Measurements from ENCODE around the gene RPL27. TPM values are rescaled to one million over a fixed set of nuclear protein-coding genes. Genes with fewer than 3 reads are reported as not detected.

The RPL27 gene
- total RNA-seq, 1 experiment from 2014 or later, result 967 TPM

GRCh38 chr17:43020789-43021740, 22.8 kb downstream of the RPL27 start:
- DNase-seq (ENCODE audit: low read depth), result peak; percentile 79

DNA sequence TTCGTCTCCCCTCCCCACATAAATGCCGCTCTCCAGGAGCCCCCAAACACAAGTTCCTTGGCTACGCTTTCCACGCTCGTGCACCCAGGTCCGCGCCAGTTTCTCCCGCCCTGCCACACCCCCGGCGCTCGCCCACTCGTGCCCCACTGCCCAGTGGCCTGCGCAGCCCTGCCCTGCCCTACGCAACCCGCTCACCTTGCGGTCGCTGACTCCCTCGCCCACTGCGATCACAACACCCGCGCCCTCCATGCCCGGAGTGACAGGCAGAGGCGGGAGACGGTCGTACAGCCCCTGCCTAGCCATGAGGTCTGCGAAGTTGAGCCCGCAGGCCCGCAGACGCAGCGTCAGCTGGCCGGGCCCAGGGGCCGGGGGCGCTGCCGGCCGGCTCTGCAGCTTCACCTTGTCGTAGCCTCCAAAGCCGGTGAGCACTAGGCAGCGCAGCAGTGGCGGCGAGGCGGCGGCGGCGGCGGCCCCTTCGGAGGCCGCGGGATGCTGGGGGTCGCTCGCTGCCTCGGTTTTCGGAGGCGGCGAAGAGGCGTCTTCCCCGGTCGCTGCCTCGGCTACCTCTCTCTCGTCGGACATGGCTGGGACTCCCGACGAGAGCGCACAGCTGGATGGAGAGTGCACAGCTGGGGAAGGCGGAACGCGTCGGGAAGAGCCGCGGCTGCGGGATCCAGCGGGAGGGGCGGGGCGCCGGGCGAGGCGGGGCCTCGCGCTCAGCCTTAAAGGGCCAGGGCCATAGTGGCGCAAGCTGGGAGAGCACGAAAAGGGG, 23.7 kb downstream of the RPL27 start, which contains the start of gene VAT1:
Gene VAT1, minus strand, starts transcription at position 645 of the 772 bp plus-strand sequence. Its CDS starts 63 bp downstream, at position 582.
- peak; percentile 73 for DNase-seq (ENCODE audit: low read depth)

- DNase-seq (ENCODE audit: low read depth), result peak; percentile 96
Observed at GRCh38 chr17:43024407-43025289, 26.4 kb downstream of the RPL27 start, which contains the start of gene RND2. Gene RND2 (plus strand): TSS chr17:43025231. CDS start chr17:43025348, 117 bp downstream.

DNA sequence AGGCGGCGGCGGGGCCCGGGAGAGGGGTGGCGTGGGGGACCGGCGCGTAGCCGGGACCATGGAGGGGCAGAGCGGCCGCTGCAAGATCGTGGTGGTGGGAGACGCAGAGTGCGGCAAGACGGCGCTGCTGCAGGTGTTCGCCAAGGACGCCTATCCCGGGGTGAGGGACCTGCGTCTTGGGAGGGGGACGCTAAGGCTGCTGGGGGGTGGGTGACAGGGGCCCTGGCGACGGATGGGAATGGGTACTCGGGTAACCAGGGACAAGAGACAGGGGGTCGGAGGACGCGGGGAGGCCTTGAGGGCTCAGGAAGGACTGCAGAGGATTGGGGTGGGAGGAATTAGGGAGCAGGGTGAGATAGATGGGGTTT, 27.1 kb downstream of the RPL27 start:
- DNase-seq (ENCODE audit: low read depth), result no peak

GRCh38 chr17:43025766-43026537, 27.7 kb downstream of the RPL27 start:
- no peak for DNase-seq (ENCODE audit: low read depth)

DNA sequence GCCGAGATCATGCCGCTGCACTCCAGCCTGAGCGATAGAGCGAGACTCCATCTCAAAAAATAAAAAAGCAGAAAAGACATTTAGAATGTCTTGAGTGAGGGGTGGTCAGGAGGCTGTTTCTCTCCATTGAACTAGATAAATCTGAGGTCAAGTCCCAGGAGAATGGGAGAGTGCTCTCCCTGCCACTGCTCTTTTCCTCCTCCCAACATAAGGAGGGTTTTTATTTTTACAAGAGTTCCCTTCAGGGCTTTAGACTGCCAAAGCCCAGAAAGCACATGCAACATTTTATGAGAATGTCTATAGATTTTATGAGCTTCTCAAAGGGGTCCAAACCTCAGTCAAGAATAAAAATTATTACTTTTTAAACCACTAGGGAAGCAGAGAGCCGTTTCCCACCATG, 28.4 kb downstream of the RPL27 start:
- DNase-seq (ENCODE audit: low read depth), result no peak

DNA sequence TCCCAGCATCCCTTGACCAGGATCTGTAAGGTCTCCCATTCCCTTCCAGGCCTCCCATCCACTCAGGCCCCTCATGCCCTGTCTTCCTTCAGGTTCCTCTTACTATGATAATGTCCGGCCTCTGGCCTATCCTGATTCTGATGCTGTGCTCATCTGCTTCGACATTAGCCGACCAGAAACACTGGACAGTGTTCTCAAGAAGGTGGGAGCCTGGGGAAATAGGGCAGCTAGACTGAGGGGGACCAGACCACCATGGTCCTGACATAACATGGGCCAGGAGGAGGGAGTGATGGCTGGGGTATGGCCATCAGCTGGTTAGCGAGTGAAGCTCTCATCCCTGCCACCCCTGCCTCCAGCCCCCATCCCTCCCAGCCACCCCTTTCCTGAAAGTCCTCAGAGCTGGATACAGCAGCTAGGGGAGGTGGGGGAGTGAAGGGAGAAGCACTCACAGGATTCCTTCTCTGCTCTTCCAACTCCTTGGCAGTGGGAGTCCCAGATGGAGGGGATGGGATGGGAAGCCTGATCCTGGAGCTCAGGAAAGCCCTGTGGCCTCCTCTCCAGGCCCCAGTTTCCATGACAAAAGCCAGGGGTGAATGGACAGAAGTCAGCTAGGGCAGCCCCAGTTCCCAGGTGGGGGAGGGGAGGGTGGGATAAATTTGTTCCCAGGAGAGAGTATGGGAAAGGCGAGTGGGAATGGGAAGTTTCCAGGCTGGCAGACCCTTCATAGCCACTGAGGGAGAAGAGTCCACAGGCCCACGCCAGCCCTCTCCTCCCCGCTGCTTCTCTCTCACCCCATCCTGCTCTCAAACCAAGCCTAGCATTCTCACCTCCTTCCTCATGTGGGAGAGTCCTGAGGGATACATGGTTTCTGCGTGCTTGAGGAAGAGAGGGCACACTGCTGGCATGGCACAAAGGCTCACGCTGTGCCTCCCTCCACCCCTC, 29.1 kb downstream of the RPL27 start:
- no peak for DNase-seq (ENCODE audit: low read depth)

DNA sequence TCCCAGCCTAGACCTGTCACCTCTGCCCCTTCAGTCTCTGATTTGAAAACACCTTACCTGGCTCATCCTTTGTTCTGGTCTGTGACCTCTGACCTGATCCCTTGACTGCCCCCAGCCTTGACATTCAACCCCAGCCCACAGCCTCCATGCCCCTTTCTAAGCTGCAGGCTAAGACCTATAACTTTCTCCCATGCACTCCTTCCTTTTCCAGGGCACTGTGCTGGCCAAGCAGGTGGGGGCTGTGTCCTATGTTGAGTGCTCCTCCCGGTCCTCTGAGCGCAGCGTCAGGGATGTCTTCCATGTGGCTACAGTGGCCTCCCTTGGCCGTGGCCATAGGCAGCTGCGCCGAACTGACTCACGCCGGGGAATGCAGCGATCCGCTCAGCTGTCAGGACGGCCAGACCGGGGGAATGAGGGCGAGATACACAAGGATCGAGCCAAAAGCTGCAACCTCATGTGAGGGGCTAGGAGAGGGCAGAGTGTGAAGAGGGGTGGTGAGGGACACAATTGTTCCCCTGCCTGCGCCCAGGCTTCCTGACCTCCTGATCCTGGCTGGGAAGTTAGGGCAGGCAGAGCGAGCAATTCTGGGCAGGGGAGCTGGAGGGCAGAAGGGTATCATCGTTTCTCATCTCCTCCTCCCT, 30.1 kb downstream of the RPL27 start:
- DNase-seq (ENCODE audit: low read depth), result peak; percentile 89

- DNase-seq (ENCODE audit: low read depth), result no peak
Observed at GRCh38 chr17:43030137-43030767, 32.0 kb downstream of the RPL27 start.

- DNase-seq (ENCODE audit: low read depth), result no peak
Observed at GRCh38 chr17:43031666-43032065, 33.4 kb downstream of the RPL27 start.

- DNase-seq (ENCODE audit: low read depth), result no peak
Observed at GRCh38 chr17:43033948-43034881, 36.0 kb downstream of the RPL27 start.

DNA sequence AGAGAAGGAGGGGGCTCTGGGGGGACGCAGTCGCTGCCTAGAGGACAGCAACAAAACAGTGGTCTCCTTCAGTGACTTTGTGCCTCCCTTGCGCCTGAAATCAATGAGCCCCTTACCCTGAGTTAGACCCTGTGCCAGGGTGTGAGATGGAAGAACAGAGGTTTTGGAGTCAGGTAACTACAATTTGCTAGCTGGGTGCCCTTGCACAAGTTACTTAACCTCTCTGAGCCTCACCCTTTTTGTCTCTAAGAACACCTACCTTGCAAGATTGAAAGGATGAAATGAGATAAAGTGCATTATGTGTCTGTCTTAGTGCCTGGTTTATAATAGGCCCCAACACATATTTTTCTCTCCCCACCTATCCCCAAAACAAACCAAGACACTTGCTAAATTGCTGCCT, 36.7 kb downstream of the RPL27 start:
- DNase-seq (ENCODE audit: low read depth), result no peak

GRCh38 chr17:43039646-43040045, 41.4 kb downstream of the RPL27 start:
- no peak for DNase-seq (ENCODE audit: low read depth)

DNA sequence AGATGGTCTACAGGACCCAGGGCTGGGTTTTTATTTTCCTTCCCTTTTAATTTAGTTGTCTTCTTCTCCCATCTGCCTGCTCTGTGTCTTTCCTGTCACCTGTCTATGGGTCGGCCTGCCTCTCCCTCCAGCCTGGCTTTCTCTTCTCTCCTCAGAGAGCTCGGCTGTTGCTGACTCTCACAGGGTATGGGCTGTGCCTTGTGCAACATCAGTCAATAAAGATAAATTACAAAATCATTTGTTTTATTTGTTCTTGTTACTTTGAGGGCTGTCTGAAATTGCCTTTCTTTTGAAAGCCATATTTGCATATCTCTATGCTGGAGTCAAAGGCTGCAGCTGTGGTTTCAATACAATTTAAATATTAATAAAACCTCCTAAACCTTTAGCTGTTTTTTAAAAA, 42.4 kb downstream of the RPL27 start:
- no peak for DNase-seq (ENCODE audit: low read depth)

DNA sequence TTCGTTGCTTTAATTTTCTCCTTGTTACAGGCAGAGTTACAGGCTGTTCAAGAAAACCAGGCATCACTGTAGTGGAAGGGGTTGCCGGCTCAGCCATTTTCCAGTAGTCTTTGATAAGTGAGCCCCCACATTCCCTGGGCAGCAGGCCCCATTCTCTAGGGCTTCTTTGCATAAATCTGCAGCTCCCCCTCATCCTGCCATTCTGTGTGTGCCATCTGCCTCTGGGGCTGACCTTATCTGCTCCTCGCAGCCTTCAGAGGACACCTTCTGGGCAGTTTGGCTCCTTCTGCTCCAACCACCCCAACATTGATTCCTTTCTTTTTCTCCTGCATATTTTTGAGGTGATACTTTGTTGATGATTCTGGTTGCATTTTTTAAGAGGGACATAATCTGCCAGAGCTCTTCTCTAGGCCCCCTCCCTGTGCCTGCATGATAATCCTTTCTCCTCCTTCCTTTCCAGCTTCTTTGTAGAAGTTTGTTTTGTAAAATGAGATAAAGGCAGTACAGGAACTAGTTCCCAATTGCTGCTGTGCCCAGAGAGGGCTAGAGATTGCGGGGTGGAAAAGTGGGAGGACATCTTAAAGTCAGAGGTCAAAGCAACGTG, 43.9 kb downstream of the RPL27 start:
- no peak for DNase-seq (ENCODE audit: low read depth)

GRCh38 chr17:43043307-43043706, 45.1 kb downstream of the RPL27 start:
- no peak for DNase-seq (ENCODE audit: low read depth)

DNA sequence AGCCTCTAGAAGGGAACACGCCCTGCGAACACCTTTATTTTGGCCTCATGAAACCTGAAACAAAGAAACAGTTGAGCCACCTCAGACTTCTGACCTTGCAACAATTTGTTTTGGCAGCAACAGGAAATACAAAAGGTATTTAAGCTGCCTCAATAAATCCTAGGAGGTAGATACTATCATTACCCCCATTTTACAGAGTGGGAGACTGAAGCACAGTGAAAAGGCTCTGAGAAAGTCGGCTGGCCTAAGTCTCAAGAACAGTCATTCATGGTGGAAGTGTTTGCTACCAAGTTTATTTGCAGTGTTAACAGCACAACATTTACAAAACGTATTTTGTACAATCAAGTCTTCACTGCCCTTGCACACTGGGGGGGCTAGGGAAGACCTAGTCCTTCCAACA, 45.8 kb downstream of the RPL27 start:
- DNase-seq (ENCODE audit: low read depth), result no peak
